ENCODE data around the gene SNAPC2.

SNAPC2 gene

DNA sequence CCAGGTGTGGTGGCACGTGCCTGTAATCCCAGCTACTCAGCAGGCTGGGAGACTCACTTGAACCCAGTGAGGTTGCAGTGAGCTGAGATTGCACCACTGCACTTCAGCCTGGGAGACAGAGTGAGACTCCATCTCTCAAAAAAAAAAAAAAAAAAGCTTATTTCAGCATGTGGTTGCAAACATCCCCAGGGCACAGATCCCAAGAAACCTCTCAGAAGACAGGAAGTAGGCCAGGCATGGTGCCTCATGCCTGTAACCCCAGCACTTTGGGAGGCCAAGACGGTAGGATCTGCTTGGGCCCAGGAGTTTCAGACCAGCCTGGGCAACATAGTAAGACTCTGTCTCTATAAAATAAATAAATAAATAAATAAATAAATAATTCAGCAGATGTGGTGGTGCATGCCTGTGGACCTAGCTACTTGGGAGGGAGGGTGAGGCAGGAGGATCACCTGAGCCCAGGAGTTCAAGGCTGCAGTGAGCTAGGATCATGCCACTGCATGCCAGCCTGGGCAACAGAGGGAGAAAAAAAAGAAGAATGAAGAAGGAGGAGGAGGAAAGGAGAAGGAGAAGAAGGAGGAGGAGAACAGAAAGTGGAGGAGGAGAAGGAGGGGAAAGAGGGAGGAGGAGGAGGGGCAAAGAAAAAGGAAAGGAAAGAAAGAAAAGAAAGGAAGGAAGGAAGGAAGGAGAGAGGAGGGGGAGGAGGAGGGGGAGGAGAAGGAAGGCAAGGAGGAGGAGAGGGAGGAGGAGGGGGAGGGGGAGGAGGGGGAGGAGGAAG, 36.2 kb upstream of the SNAPC2 start:
- no peak overlapping the region for H3K9ac ChIP-seq
- no peak overlapping the region for H2AFZ ChIP-seq
- no peaks in the 10 kb centered on the region for H3K79me2 ChIP-seq
- no peaks in the 10 kb centered on the region for H3K9me3 ChIP-seq (ENCODE audit: control insufficient read depth, low read length)
- TF ChIP-seq, protein P1, sequence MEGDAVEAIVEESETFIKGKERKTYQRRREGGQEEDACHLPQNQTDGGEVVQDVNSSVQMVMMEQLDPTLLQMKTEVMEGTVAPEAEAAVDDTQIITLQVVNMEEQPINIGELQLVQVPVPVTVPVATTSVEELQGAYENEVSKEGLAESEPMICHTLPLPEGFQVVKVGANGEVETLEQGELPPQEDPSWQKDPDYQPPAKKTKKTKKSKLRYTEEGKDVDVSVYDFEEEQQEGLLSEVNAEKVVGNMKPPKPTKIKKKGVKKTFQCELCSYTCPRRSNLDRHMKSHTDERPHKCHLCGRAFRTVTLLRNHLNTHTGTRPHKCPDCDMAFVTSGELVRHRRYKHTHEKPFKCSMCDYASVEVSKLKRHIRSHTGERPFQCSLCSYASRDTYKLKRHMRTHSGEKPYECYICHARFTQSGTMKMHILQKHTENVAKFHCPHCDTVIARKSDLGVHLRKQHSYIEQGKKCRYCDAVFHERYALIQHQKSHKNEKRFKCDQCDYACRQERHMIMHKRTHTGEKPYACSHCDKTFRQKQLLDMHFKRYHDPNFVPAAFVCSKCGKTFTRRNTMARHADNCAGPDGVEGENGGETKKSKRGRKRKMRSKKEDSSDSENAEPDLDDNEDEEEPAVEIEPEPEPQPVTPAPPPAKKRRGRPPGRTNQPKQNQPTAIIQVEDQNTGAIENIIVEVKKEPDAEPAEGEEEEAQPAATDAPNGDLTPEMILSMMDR (IDR thresholded peaks at IDR 0.05): no peak
- no peak overlapping the region for H3K27ac ChIP-seq
- no peaks in the 10 kb centered on the region for H3K36me3 ChIP-seq (ENCODE audit: control insufficient read depth, insufficient read depth, low read length)
- H3K4me1 ChIP-seq: no peaks in the 10 kb centered on the region
- H3K27me3 ChIP-seq (ENCODE audit: control insufficient read depth, insufficient read depth, low read length): no peaks in the 10 kb centered on the region
- no peak overlapping the region for H3K4me3 ChIP-seq (ENCODE audit: low read depth, low read length)
- H3K4me2 ChIP-seq (ENCODE audit: low read length): no peak overlapping the region

GRCh38 chr19:7885818-7886217, 34.3 kb upstream of the SNAPC2 start:
- Histone ChIP-seq H3K9ac (no peak overlapping the region), H3K27ac (no peak overlapping the region), H2AFZ (no peak overlapping the region), H3K4me3 (ENCODE audit: low read depth, low read length) (no peak overlapping the region), H3K27me3 (ENCODE audit: control insufficient read depth, insufficient read depth, low read length) (no peaks in the 10 kb centered on the region), H3K79me2 (no peaks in the 10 kb centered on the region), H3K9me3 (ENCODE audit: control insufficient read depth, low read length) (no peaks in the 10 kb centered on the region), H3K4me1 (no peaks in the 10 kb centered on the region), H3K4me2 (ENCODE audit: low read length) (no peak overlapping the region), H3K36me3 (ENCODE audit: control insufficient read depth, insufficient read depth, low read length) (no peaks in the 10 kb centered on the region)
- TF ChIP-seq, protein P1 (IDR thresholded peaks at IDR 0.05): no peak

DNA sequence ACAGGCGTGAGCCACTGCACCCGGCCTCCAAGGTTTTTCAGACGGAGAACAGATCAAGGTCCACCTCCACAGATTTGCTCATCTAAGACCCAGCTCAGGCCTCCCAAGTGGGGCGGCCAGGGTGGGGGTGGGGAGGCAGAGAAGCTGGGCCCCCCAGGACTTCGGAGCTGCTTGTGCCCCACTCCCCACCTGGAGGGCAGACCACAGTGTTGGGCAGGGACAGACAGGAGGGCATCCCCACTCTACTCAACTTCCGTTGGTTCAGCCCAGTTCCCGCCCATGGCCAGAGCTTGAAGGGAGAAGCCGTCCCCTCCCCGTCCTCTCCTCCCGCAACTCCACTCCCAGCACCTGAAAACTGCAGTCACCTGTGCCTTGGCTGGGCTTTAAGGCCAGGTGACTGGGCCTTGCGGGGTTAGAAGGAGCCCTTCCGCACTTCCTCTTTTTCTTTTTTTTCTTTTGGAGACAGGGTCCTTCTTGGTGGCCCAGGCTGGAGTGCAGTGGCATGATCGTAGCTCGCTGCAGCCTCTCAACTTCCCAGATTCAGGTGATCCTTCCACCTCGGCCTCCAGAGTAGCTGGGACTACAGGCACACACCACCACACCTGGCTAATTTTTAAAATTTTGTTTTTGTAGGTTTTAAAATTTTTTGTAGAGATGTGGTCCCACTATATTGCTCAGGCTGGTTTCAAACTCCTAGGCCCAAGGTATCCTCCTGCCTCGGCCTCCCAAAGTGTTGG, 32.6 kb upstream of the SNAPC2 start:
- TF ChIP-seq, protein P1 (IDR thresholded peaks at IDR 0.05): no peak
- no peaks in the 10 kb centered on the region for H3K4me1 ChIP-seq
- H3K27me3 ChIP-seq (ENCODE audit: control insufficient read depth, insufficient read depth, low read length): no peaks in the 10 kb centered on the region
- H3K4me2 ChIP-seq (ENCODE audit: low read length): peak overlapping the region; percentile 50
- H3K9ac ChIP-seq: no peak overlapping the region
- H3K79me2 ChIP-seq: no peaks in the 10 kb centered on the region
- no peaks in the 10 kb centered on the region for H3K36me3 ChIP-seq (ENCODE audit: control insufficient read depth, insufficient read depth, low read length)
- no peak overlapping the region for H3K4me3 ChIP-seq (ENCODE audit: low read depth, low read length)
- H3K27ac ChIP-seq: no peak overlapping the region
- H2AFZ ChIP-seq: peak overlapping the region; percentile 72
- H3K9me3 ChIP-seq (ENCODE audit: control insufficient read depth, low read length): no peaks in the 10 kb centered on the region

- Histone ChIP-seq H3K36me3 (ENCODE audit: control insufficient read depth, insufficient read depth, low read length) (no peaks in the 10 kb centered on the region), H3K4me1 (no peaks in the 10 kb centered on the region), H3K27me3 (ENCODE audit: control insufficient read depth, insufficient read depth, low read length) (no peaks in the 10 kb centered on the region), H3K79me2 (no peaks in the 10 kb centered on the region), H3K9ac (no peak within 1 kb of the TSS), H3K9me3 (ENCODE audit: control insufficient read depth, low read length) (no peaks in the 10 kb centered on the region), H3K4me2 (ENCODE audit: low read length) (peak within 1 kb of the TSS; percentile 50), H3K27ac (no peak within 1 kb of the TSS), H3K4me3 (ENCODE audit: low read depth, low read length) (peak within 1 kb of the TSS; percentile 56), H2AFZ (peak within 1 kb of the TSS; percentile 72)
- TF ChIP-seq, protein P1 (IDR thresholded peaks at IDR 0.05): peak; percentile 6
Observed at GRCh38 chr19:7888145-7888825, 31.9 kb upstream of the SNAPC2 start, which contains the start of gene LRRC8E. LRRC8E (plus strand) TSS chr19:7888510; CDS start chr19:7895604, 7,094 bp downstream.
